ENCODE measurements around the gene MED12. TPM values are rescaled to one million over a fixed set of nuclear protein-coding genes. Genes with fewer than 3 reads are reported as not detected.

MED12 gene
- total and polyA plus RNA-seq, 8 donors = 37.0 to 67.4 (median 60.3) TPM

DNA sequence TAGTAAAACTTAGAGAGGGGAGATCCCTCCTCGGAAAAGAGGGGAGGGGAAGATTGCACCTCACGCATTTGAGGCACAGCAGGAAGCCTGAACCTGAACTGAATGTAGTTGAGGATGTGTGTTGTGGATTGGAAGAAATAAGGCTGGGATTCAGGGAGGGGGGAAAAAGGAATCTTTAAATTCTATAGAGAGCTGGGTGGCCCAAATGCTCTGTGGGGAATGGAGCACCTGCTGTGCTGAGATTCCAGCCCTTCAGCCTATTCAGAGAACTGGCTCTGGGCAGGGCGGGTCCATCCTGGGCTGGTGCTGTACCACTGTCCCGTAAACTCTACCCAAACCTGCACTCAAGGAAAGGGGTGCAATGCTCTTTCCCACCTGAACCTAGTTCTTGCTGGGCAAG is 18.7 kb upstream of the MED12 start:
- Histone ChIP-seq H3K27me3 (no peaks in the 10 kb centered on the region), H3K4me3 (no peak overlapping the region), H3K4me1 (peaks cover 3 to 46% of the 10 kb centered on the region in 2 donors), H3K27ac (no peak overlapping the region), H3K9me3 (no peaks in the 10 kb centered on the region), H3K36me3 (peaks cover 0 to 7% of the 10 kb centered on the region in 2 donors)
- TF ChIP-seq, protein P1, sequence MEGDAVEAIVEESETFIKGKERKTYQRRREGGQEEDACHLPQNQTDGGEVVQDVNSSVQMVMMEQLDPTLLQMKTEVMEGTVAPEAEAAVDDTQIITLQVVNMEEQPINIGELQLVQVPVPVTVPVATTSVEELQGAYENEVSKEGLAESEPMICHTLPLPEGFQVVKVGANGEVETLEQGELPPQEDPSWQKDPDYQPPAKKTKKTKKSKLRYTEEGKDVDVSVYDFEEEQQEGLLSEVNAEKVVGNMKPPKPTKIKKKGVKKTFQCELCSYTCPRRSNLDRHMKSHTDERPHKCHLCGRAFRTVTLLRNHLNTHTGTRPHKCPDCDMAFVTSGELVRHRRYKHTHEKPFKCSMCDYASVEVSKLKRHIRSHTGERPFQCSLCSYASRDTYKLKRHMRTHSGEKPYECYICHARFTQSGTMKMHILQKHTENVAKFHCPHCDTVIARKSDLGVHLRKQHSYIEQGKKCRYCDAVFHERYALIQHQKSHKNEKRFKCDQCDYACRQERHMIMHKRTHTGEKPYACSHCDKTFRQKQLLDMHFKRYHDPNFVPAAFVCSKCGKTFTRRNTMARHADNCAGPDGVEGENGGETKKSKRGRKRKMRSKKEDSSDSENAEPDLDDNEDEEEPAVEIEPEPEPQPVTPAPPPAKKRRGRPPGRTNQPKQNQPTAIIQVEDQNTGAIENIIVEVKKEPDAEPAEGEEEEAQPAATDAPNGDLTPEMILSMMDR (IDR thresholded peaks at IDR 0.05) = no peak
- no peak for ATAC-seq
- intact Hi-C loops (cut with DNase I) = no loop called here
- no peak for DNase-seq

DNA sequence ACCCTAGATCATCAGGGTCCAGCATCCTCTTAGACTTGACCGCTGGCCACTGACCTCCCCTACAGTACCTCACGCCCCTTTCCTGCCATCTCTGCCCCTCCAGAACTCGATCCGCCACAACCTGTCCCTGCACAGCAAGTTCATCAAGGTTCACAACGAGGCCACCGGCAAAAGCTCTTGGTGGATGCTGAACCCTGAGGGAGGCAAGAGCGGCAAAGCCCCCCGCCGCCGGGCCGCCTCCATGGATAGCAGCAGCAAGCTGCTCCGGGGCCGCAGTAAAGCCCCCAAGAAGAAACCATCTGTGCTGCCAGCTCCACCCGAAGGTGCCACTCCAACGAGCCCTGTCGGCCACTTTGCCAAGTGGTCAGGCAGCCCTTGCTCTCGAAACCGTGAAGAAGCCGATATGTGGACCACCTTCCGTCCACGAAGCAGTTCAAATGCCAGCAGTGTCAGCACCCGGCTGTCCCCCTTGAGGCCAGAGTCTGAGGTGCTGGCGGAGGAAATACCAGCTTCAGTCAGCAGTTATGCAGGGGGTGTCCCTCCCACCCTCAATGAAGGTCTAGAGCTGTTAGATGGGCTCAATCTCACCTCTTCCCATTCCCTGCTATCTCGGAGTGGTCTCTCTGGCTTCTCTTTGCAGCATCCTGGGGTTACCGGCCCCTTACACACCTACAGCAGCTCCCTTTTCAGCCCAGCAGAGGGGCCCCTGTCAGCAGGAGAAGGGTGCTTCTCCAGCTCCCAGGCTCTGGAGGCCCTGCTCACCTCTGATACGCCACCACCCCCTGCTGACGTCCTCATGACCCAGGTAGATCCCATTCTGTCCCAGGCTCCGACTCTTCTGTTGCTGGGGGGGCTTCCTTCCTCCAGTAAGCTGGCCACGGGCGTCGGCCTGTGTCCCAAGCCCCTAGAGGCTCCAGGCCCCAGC is 17.6 kb upstream of the MED12 start:
- intact Hi-C loops (cut with DNase I) = no loop called here

DNA sequence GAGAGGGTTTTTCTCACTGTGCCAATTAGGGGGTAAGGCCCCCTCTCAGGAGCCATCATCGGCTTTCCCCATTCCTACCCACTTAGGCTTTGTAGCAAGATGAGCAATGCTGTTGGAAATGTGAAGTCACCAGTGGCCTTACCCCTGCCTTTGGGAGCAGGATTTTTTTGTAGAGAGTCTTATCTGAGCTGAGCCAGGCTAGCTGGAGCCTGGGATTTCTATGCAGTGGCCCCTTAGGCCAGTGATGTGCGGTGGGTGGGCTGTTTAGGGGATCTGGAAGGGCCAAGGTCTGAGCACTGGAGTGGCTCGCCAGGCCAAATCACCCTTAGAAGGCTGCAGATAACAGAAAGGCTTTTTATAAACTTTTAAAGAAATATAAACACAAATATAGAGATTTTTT is 16.1 kb upstream of the MED12 start:
- Histone ChIP-seq H3K27ac (peak overlapping the region in 1 of 2 donors; percentile 61), H3K9me3 (no peaks in the 10 kb centered on the region), H3K27me3 (no peaks in the 10 kb centered on the region), H3K4me3 (no peak overlapping the region), H3K4me1 (peaks cover 3 to 40% of the 10 kb centered on the region in 2 donors), H3K36me3 (peaks cover 0 to 7% of the 10 kb centered on the region in 2 donors)
- no peak for DNase-seq
- intact Hi-C loops (cut with DNase I) = no loop called here
- TF ChIP-seq, protein P1 (IDR thresholded peaks at IDR 0.05) = no peak
- no peak for ATAC-seq

More for the DNA sequence above, 17.6 kb upstream of the MED12 start:
- no peak for ATAC-seq
- Histone ChIP-seq H3K27ac (no peak overlapping the region), H3K36me3 (peaks cover 0 to 7% of the 10 kb centered on the region in 2 donors), H3K9me3 (no peaks in the 10 kb centered on the region), H3K27me3 (no peaks in the 10 kb centered on the region), H3K4me1 (peaks cover 3 to 47% of the 10 kb centered on the region in 2 donors), H3K4me3 (no peak overlapping the region)
- DNase-seq = no peak
- TF ChIP-seq, protein P1 (IDR thresholded peaks at IDR 0.05) = no peak

DNA sequence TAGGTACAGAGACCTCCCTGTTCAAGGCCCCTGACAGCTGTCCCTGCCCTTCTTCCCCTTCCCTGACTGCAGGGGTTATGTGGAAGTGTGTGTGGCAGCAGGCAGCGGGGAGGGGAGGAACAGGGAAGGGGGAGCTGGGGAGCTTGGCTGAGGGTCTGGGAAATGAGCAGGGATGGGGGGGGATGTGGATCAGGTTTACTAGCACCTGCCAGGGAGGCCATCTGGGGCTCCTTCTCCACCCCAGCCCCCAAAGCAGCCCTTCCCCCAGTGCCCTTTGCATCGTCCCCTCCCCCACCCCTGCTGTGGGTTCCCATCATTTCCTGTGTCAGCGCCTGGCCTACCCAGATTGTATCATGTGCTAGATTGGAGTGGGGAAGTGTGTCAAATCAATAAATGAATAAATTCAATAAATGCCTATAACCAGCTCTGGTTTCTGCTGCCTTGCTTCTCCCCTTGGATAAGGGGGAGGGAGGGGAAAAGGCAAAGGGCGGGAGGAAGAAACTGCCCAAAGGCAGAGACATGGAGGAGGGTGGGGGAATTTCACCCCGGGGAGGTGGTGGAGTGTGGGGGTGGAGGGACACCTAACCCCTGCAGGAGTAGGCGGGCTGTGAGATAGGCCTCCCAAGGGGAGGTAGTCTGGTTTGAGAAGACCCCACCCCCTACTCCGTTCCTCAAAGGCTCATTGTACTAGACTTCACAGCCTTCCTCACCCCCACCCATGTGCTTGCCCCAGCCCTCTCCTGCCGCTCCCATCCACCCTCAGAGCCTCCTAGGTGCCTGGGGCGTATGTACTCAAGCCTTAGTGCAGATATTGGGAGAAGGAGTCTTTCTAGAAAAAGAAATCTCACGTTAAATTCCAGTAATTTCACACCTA is 15.0 kb upstream of the MED12 start:
- ATAC-seq (peak; percentile 40), DNase-seq (peak in 1 of 4 donors; percentile 40)
- Histone ChIP-seq H3K36me3 (peaks cover 0 to 7% of the 10 kb centered on the region in 2 donors), H3K4me3 (no peak overlapping the region), H3K9me3 (no peaks in the 10 kb centered on the region), H3K4me1 (peaks cover 3 to 35% of the 10 kb centered on the region in 2 donors), H3K27me3 (no peaks in the 10 kb centered on the region), H3K27ac (peak overlapping the region; percentile 39 to 61)
- TF ChIP-seq, protein P1 (IDR thresholded peaks at IDR 0.05) = no peak
- intact Hi-C loops (cut with DNase I) = no loop called here
